ENCODE measurements around the gene CXXC5.

The CXXC5 gene

DNA sequence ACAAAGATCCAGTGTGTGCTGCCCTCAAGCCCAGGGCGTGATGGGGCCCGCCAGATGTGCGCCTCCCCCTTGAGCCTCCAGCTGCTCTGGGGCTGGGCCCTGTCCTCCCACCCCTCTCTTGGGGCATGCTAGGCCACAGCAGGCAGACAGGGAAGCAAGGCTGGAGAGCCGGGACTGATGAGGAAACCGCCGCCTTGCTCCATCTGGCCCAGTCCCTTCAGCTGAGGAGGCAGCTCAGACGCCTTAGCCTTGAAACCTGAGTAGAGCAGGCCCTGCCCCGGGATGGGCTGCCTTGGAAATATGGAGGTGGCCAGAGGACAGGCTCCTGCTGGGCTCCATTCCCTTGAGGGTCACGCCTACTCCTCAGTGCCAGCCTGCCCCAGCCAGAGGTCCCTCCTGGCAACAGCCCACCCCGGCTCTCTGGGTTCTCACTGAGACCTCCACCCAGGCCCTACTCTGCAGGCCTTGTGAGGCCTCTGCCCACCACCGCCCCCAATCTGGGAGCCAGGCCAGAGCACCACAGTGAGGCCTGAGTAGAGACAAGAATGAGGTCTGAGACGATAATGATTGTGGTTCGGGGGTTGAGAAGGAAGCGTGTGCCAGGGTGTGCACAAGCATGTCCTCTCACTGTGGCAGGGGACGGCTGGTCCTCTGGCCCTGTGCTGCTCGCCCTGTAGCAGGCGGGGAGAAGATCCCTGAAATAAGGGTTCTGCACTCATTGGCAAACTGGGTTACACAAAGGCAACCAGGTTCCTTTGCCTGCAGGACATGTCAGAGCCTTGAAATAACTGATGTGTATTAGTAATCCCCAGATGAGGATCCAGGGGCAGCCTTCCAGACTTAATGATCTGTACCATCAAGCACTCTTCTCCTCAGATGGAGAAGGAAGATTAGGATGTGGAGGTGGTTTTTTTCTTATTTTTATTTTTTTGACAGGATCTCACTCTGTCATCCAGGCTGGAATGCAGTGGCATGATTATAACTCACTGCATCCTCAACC lies 30.9 kb downstream of the CXXC5 start:
- FAIRE-seq (no peak), DNase-seq (ENCODE audit: insufficient read length, low spot score) (no peak)

DNA sequence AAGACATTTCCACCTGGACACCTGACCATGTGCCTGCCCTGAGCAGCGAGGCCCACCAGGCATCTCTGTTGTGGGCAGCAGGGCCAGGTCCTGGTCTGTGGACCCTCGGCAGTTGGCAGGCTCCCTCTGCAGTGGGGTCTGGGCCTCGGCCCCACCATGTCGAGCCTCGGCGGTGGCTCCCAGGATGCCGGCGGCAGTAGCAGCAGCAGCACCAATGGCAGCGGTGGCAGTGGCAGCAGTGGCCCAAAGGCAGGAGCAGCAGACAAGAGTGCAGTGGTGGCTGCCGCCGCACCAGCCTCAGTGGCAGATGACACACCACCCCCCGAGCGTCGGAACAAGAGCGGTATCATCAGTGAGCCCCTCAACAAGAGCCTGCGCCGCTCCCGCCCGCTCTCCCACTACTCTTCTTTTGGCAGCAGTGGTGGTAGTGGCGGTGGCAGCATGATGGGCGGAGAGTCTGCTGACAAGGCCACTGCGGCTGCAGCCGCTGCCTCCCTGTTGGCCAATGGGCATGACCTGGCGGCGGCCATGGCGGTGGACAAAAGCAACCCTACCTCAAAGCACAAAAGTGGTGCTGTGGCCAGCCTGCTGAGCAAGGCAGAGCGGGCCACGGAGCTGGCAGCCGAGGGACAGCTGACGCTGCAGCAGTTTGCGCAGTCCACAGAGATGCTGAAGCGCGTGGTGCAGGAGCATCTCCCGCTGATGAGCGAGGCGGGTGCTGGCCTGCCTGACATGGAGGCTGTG lies 32.4 kb downstream of the CXXC5 start:
- DNase-seq (ENCODE audit: insufficient read length, low spot score) (no peak), FAIRE-seq (no peak)

GRCh38 chr5:139681112-139681458 lies 32.9 kb downstream of the CXXC5 start:
- DNase-seq (ENCODE audit: insufficient read length, low spot score) (no peak), FAIRE-seq (no peak)

- no peak for FAIRE-seq
These were observed 33.3 kb downstream of the CXXC5 start for GRCh38 chr5:139681466-139681865.

GRCh38 chr5:139682016-139682975 lies 34.1 kb downstream of the CXXC5 start:
- no peak for FAIRE-seq
- no peak for DNase-seq (ENCODE audit: insufficient read length, low spot score)

More at GRCh38 chr5:139681466-139681865, 33.3 kb downstream of the CXXC5 start:
- DNase-seq (ENCODE audit: insufficient read length, low spot score), result no peak

GRCh38 chr5:139683295-139684271 lies 35.4 kb downstream of the CXXC5 start:
- no peak for DNase-seq (ENCODE audit: insufficient read length, low spot score)
- FAIRE-seq, result no peak

GRCh38 chr5:139684350-139684880 lies 36.3 kb downstream of the CXXC5 start:
- DNase-seq (ENCODE audit: insufficient read length, low spot score) (no peak), FAIRE-seq (no peak)

DNA sequence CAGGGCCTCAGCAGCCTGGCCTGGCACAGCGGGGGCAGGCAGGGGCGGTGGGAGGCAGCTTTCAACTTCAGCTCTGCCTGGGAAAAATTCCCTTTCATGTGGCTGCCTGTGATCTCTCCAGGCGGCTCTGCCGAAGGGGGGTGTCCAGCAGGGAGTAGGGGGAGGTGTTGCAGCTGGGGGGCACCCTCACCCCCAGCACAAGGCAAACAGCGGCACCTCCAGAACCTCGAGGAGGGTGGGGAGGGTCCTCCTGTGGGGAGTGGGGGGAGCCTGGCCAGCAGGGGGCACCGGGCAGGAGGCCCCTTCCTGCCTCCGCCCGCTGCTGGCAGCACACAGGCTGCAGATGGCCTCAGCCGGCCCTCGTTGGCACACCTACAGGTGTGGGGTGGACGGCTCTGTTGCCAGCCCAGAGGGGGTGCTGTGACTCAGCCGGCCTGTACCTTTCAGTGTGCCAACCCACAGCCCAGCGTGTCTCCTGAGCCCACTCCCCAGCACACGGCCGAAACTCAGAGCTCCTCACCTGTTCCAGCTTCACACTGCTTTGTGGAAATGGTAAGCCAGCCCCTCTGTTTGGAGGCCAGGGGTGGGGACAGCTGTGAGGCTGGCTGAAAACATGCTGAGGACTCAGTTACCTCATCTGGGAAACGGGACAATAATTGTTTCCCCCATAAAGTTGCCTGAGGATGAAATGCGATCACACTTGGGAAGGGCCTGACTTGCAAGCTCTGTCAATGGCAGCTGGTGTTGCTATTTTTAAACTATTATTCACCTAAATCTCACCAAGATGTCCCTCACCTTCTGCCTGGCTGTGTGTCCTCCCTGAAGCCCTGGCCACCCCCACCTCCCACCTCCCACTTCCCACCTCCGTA lies 37.0 kb downstream of the CXXC5 start:
- DNase-seq (ENCODE audit: insufficient read length, low spot score) (no peak), FAIRE-seq (no peak)

GRCh38 chr5:139685886-139686285 lies 37.7 kb downstream of the CXXC5 start:
- no peak for FAIRE-seq
- no peak for DNase-seq (ENCODE audit: insufficient read length, low spot score)

DNA sequence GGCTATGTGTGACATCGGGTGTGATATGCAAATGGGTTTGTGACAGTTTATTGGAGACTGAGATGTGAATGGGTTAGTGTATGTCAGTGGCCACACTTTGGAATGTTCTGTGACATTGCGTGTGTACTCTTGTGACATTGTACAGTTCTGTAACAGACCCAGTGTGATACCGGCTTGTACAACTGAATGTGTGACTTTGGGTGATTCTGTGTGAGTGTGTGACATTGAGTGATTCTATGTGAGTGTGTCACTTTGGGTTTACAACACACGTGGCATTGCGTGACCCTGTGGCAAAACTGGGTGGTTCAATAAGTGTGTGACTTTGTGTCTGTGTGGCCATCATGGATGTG lies 38.2 kb downstream of the CXXC5 start:
- FAIRE-seq, result no peak
- no peak for DNase-seq (ENCODE audit: insufficient read length, low spot score)

GRCh38 chr5:139686706-139687441 lies 38.7 kb downstream of the CXXC5 start:
- FAIRE-seq (no peak), DNase-seq (ENCODE audit: insufficient read length, low spot score) (no peak)

- no peak for FAIRE-seq
- DNase-seq (ENCODE audit: insufficient read length, low spot score), result no peak
These were observed 39.5 kb downstream of the CXXC5 start for GRCh38 chr5:139687656-139688055.

GRCh38 chr5:139688088-139688702 lies 40.0 kb downstream of the CXXC5 start:
- FAIRE-seq, result no peak
- DNase-seq (ENCODE audit: insufficient read length, low spot score), result no peak

DNA sequence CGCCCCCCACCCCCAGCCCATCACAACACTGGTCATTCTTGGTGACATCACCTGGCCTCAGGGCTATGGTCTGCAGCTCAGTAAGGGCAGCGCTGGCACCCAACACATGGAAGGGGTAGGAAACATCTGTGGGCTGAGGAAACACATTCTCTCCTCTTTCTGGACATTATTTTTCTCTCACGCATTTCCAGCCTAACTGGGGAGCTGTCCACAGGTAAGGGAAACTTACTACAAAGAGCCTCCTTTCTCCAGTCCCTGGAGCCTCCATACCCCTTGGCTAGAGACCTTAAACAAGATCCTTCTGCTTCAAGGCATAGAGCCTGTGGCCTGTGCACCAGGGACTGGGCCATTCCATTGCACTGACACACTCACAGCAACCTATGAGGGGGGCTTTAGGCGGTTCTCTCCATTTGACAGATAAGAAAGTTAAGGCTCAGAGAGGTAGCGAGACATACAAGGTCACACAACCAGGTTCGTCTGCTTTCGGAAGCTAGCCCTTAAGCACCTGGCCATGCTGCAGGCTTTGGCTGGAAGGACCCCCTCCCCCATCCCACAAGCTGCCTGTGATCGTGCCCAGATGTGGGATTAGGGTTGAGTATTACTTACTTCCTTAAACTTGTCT lies 40.7 kb downstream of the CXXC5 start:
- DNase-seq (ENCODE audit: insufficient read length, low spot score), result no peak

GRCh38 chr5:139689631-139690063 lies 41.5 kb downstream of the CXXC5 start:
- DNase-seq (ENCODE audit: insufficient read length, low spot score) (no peak), FAIRE-seq (no peak)

More for the DNA sequence above, 40.7 kb downstream of the CXXC5 start:
- FAIRE-seq, result no peak

- FAIRE-seq (peak; percentile 66), DNase-seq (ENCODE audit: insufficient read length, low spot score) (peak; percentile 73)
These were observed 42.1 kb downstream of the CXXC5 start for GRCh38 chr5:139690064-139690802.

Data from HTR-8/SVneo (cell line).